SK-N-MC (cell line): ENCODE measurements around the gene MRGPRE.

Experiments used
- DNase-seq: peaks from one replicate; pipeline ENCODE4 v3.0.0-alpha.2; 2011; ENCODE audit warnings: low read depth, low spot score
- H3K27ac ChIP-seq: fragments of 200-600 bp; sonication (generic); 2 replicates; pipeline ENCODE4 v1.5.1; 2016; ENCODE audit warnings: mixed run types
- H3K36me3 ChIP-seq: fragments of 200-600 bp; sonication (generic); 2 replicates; pipeline ENCODE4 v1.6.1; 2017; ENCODE audit warnings: antibody characterized with exemption, low read length, mixed read lengths; ENCODE audit not compliant: insufficient read depth
- H3K4me3 ChIP-seq: fragments of 200-600 bp; sonication (generic); 2 replicates; pipeline ENCODE4 v1.5.1; 2016
- H3K9ac ChIP-seq: fragments of 200-600 bp; sonication (generic); 2 replicates; pipeline ENCODE4 v1.8.0; 2017; ENCODE audit warnings: mixed run types, mixed read lengths; ENCODE audit not compliant: insufficient read length
- H3K9me3 ChIP-seq: fragments of 200-600 bp; sonication (generic); 2 replicates; pipeline ENCODE4 v1.6.1; 2017; ENCODE audit warnings: low read depth, mild to moderate bottlenecking, antibody characterized with exemption, low read length, moderate library complexity, mixed read lengths
- EZH2 ChIP-seq: fragments of 200-600 bp; sonication (generic); IDR thresholded peaks from one replicate; pipeline ENCODE4 v1.6.1; 2017; ENCODE audit warnings: antibody characterized with exemption
- FOXP2 ChIP-seq: optimal IDR thresholded peaks from 2 replicates; pipeline ENCODE3; 2011; ENCODE audit warnings: mild to moderate bottlenecking, moderate library complexity; ENCODE audit not compliant: insufficient read depth; ENCODE audit errors: extremely low read length, control extremely low read depth
- POLR2AphosphoS5 ChIP-seq: IDR thresholded peaks from 2 replicates; pipeline ENCODE4 v1.6.1; 2012; ENCODE audit warnings: mild to moderate bottlenecking, low read depth, low read length, borderline replicate concordance

MRGPRE gene

DNA sequence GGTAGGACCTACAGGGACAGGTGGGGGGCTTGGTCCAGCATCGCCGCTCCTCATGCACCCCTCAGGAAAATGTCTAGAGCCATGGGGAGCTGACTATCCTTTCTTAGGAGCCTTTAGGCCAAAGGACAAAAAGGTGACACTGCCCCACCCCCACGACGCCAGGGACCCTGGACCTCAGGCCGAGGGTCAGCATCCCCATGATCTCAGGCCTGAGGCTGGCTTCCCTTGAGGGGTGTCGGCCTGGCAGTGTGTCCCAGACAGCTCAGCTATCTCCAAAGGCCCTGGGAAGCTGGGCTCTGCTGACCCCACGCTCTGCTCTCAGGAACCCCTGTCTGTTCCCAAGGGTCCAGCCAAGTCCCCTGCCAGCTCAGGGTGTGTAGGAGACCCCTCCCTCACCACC is 29.9 kb downstream of the MRGPRE start:
- no peaks in the 10 kb centered on the region for H3K9me3 ChIP-seq
- H3K27ac ChIP-seq: no peak overlapping the region
- H3K9ac ChIP-seq: no peak overlapping the region
- TF ChIP-seq POLR2AphosphoS5 (no peak), FOXP2 (no peak), EZH2 (no peak)
- H3K36me3 ChIP-seq: no peaks in the 10 kb centered on the region
- no peak overlapping the region for H3K4me3 ChIP-seq
- no peak for DNase-seq

DNA sequence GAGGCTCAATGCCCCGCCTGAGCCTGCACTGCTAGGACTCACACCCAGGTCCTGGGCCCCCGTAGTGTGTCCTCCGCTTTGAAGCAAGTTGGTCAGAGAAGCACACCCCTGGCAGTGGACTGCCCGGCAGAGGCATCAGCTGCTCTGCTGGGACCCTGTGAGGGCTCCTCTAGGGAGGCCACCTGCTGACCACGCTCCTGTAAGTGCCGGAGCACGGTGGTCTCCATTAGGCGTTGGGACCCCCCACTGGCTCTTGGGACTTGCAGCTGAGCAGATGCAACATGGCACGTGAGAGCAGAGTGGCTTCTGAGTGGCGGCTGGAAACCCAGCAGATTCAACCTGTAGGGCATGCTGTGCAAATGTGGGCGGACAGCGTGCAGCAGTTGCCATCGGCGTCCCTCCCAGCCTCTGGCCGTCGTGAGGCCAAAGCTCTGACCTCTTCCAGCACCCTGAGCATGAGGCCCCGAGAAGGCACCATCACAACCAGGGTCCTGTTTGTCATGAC is 30.5 kb downstream of the MRGPRE start:
- no peak overlapping the region for H3K4me3 ChIP-seq
- no peak for TF ChIP-seq FOXP2
- TF ChIP-seq POLR2AphosphoS5: no peak

DNA sequence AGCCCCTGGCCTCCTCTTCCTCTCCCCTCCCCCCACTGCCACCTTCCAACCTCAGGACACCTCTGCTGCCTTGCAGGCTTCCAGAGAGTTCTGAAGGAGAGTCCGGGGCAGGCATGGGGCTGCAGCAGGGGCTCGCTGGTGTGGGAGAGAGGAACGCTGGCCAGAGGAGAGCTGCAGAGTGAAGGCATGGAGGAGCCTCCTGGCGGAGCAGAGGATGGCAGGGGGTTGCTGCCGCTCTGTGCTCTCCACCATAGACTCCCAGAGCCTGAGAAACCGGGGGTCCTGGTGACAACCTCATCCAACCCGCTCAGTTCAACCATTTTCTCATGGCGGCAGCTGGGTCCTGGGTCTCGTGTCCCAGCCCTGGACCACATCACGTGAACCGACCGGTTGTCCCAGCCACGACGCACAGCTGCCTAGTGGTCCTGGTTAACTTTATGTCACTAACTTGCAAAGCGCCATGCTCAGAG is 31.1 kb downstream of the MRGPRE start:
- TF ChIP-seq EZH2 (no peak), FOXP2 (no peak)
- H3K9ac ChIP-seq: no peak overlapping the region
- H3K9me3 ChIP-seq: no peaks in the 10 kb centered on the region
- H3K4me3 ChIP-seq: no peak overlapping the region
- H3K36me3 ChIP-seq: no peaks in the 10 kb centered on the region
- no peak overlapping the region for H3K27ac ChIP-seq
- DNase-seq: no peak

More for the DNA sequence above, 30.5 kb downstream of the MRGPRE start:
- Histone ChIP-seq H3K9me3 (no peaks in the 10 kb centered on the region), H3K9ac (no peak overlapping the region), H3K36me3 (no peaks in the 10 kb centered on the region), H3K27ac (no peak overlapping the region)
- DNase-seq: no peak

DNA sequence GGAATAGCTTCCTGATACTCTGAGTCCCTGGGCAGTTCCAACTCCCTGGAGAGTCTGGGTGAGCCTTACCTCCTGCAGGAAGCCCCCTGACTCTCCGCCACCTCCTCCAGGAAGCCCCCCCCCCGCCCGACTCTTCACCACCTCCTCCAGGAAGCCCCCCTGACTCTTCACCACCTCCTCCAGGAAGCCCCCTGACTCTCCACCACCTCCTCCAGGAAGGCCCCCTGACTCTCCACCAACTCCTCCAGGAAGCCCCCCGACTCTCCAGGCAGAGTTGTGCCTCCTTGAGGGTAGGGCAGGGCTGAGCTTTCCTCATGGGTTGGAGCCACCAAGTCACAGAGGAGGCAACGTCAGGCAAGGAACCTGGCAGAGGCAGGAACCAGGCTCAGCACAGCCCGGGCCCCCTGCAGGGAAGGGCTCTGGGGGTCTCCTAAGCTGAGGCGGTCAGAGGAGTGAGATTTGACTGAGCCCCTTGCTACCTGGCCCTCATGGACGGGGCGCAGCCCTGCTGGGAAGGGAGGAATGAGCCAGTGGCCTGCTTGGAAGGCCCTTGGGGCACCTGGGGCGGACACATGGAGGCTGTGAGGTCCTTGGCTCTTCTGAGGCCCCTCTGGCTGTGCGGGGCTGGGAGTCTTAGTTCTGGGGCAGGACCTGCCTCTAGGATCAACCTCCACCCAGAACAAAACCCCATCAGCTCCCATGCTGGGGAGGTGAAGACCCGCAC is 31.7 kb downstream of the MRGPRE start:
- no peak overlapping the region for H3K9ac ChIP-seq
- H3K9me3 ChIP-seq: no peaks in the 10 kb centered on the region
- H3K4me3 ChIP-seq: no peak overlapping the region
- H3K27ac ChIP-seq: no peak overlapping the region
- TF ChIP-seq EZH2 (no peak), POLR2AphosphoS5 (no peak), FOXP2 (no peak)
- no peaks in the 10 kb centered on the region for H3K36me3 ChIP-seq
- DNase-seq: no peak

DNA sequence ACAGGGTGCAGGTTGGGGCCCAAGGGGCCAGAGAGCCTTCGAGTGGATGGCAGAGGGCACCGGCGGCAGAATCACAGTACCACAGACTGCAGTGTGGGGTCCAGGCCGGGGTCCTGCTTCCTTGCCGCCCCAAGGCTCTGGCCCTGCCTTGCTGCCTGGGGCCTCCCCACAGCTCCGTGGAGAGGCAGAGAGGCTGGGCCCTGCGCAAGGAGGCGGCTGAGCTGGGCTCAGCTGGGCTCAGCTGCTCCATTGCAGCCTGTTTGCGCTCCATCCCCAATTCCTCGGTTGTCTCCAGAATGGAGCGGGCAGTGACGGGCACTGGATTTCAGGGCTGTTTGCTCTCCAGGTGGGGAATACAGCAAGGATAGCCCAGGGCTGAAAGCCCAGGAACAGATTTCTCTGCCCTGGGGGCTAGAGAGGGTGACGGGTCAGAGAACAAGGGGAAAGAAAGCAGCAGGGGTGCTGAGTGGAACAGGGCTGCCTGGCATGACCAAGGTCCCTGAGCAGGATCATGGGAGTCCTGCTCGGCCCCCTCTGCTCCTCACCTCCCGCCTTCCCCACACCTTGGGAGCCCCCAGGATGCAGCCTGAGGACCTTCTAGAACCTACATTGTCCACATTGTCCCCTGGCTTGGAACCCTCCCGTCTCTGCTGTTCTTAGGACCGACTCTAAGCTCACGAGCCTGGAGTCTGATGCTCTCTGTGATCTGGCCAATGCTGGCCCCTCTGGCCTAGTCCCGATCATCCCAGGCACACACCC is 32.5 kb downstream of the MRGPRE start:
- no peaks in the 10 kb centered on the region for H3K9me3 ChIP-seq
- DNase-seq: no peak
- H3K36me3 ChIP-seq: no peaks in the 10 kb centered on the region
- no peak overlapping the region for H3K27ac ChIP-seq
- H3K9ac ChIP-seq: no peak overlapping the region
- no peak overlapping the region for H3K4me3 ChIP-seq
- TF ChIP-seq EZH2: no peak
- TF ChIP-seq FOXP2: no peak
- TF ChIP-seq POLR2AphosphoS5: no peak

DNA sequence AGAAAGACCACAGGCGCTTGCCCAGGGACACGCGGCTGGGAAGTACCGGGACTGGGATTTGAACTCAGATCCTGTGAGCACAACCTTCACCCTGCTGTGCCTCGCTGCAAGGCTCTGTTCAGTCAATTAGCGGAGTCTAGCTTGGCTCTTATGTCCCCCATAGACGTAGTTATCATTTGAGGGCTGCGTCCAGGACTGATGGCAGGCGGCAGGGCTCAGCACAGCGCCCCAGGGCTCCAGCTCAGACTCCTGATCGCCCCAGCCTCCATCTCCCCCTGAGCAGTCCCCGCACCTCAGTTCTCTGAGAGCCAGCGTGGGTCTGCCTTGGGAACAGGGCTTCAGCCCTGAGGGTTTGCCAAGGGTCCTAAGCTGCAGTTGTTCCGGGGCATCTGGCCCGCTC is 33.4 kb downstream of the MRGPRE start:
- no peak for DNase-seq
- Histone ChIP-seq H3K4me3 (no peak overlapping the region), H3K9ac (no peak overlapping the region), H3K27ac (no peak overlapping the region), H3K36me3 (no peaks in the 10 kb centered on the region), H3K9me3 (no peaks in the 10 kb centered on the region)
- TF ChIP-seq POLR2AphosphoS5 (no peak), FOXP2 (no peak), EZH2 (no peak)

DNA sequence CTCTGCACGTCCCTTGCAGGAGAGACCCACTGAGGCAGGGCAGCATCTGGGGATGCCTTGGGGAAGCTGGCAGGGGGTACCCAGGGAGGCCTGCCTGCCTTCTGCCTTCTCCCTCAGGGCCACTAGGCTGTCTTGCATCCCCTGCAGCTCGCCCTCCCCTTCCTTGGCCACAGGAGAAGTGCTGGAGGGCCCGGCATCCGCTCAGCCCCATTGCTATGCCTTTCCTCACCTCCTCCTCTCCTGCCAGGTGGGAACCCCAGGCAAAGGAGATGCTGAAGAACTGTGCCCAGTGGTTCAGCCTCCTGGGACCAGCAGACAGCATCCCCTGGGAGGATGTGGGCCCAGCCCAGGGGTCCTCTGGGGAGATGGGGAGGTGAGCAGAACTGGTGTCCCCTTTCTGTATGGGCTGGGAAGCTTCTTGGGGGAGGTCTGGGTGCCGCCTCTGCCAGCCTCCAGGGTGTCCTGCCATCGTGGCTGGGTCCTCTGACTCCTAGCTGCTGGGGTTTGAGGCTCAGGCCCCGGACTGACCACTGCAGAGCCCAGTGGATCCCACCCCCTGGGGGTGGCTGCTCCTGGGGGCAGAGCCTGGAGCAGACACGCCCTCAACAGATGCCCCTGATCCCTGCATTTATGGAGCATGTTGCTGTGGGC is 34.2 kb downstream of the MRGPRE start:
- Histone ChIP-seq H3K9me3 (no peaks in the 10 kb centered on the region), H3K36me3 (no peaks in the 10 kb centered on the region), H3K27ac (no peak overlapping the region), H3K9ac (no peak overlapping the region), H3K4me3 (no peak overlapping the region)
- no peak for DNase-seq
- no peak for TF ChIP-seq EZH2
- no peak for TF ChIP-seq FOXP2
- no peak for TF ChIP-seq POLR2AphosphoS5

DNA sequence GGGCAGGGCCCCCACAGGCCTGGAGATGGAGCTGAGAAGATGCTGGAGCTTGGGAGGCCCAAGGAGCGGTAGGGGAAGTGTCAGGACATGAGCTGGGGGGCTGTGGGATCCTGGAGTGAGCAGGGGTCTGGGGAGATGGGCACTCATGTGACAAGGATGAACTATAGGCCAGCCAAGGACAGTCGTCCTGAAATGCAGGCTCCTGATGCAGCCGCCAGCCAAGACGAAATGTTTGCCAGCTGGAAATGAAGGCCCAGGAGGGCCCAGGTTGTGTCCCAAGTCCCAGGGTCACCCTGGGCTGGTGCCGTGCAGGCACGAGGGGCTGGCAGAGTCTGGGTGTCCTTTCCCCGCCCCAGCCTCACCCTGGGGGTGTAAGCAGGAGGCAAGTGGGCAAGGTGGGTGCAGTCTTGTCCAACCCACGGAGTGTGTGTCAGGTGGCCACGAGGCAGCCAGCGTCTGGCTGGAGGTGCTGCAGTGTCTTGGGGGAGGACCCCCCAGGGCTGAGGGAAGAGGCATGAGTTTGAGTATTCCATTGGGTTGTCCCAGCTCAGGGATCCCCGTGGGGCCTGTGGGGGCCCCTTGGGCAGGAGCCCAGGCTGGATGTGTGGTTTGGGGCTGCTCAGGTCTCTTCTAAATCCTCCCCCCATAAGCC is 35.0 kb downstream of the MRGPRE start:
- Histone ChIP-seq H3K36me3 (no peaks in the 10 kb centered on the region), H3K4me3 (no peak overlapping the region), H3K27ac (no peak overlapping the region), H3K9ac (no peak overlapping the region), H3K9me3 (no peaks in the 10 kb centered on the region)
- DNase-seq: no peak
- no peak for TF ChIP-seq POLR2AphosphoS5
- no peak for TF ChIP-seq EZH2
- TF ChIP-seq FOXP2: no peak
